B cell (primary cell): ENCODE measurements around the gene RFWD3. TPM values are rescaled to one million over a fixed set of nuclear protein-coding genes. Genes with fewer than 3 reads are reported as not detected.

ENCODE experiments used
- ATAC-seq: fragments of 200-7000 bp; cut with Tn5 transposase; one replicate; pipeline ENCODE4 v1.10.0; 2021; ENCODE audit warnings: low read depth, mild to moderate bottlenecking, moderate number of reproducible peaks, moderate library complexity
- CTCF ChIA-PET: fragments of 350-600 bp; sonication (Branson Sonifier 250); formaldehyde crosslinking; loops from one replicate; lab custom pipeline; 2021; ENCODE audit warnings: antibody characterized with exemption, inconsistent platforms; lab: Charles Lee
- POLR2A ChIA-PET: fragments of 350-600 bp; sonication (Branson Sonifier 250); formaldehyde crosslinking; loops from one replicate; lab custom pipeline; 2021; ENCODE audit warnings: antibody characterized with exemption; lab: Charles Lee
- DNase-seq: peaks from one replicate; pipeline ENCODE4 v3.0.0; 2013
- H2AFZ ChIP-seq: 2 replicates; pipeline ENCODE4 v1.6.1; 2012; ENCODE audit warnings: mild to moderate bottlenecking, low read depth, low read length; ENCODE audit not compliant: insufficient read depth, poor library complexity, severe bottlenecking
- H3K27ac ChIP-seq, 2 donors: 1 replicate in 1 of 2; 2 replicates in 1 of 2; pipeline ENCODE4 v1.5.1; 2012 to 2013; ENCODE audit warnings: low read length in 2 of 2, mild to moderate bottlenecking in 2 of 2, moderate library complexity in 1 of 2
- H3K27me3 ChIP-seq, 4 experiments: fragments of 200-600 bp in 1 of 4; sonication (generic) in 1 of 4; replicated peaks in 1 of 4; 1 replicate in 2 of 4; 2 replicates in 2 of 4; pipeline versions ENCODE4 v1.6.1 to v1.7.0; 2013 to 2016; ENCODE audit warnings: low read length in 3 of 4, mild to moderate bottlenecking in 2 of 4, mixed read lengths in 1 of 4, moderate library complexity in 1 of 4; ENCODE audit not compliant: insufficient read depth in 4 of 4, control insufficient read depth in 3 of 4; ENCODE audit errors: control extremely low read depth in 1 of 4
- H3K36me3 ChIP-seq, 2 experiments: replicated peaks in 1 of 2; 1 replicate in 1 of 2; 2 replicates in 1 of 2; pipeline versions ENCODE4 v1.6.1 to v1.7.1; 2013; ENCODE audit warnings: low read length in 1 of 2; ENCODE audit not compliant: insufficient read depth in 2 of 2, control insufficient read depth in 1 of 2; ENCODE audit errors: control extremely low read depth in 1 of 2, extremely low read depth in 1 of 2
- H3K4me1 ChIP-seq, 2 donors: fragments of 200-600 bp in 1 of 2; sonication (generic) in 1 of 2; 1 replicate in 1 of 2; 2 replicates in 1 of 2; pipeline versions ENCODE4 v1.5.1 to v1.6.1; 2013 to 2017; ENCODE audit warnings: low read length in 2 of 2; ENCODE audit not compliant: control insufficient read depth in 2 of 2, insufficient read depth in 2 of 2
- H3K4me2 ChIP-seq: replicated peaks from 2 replicates; pipeline ENCODE3; 2012; ENCODE audit warnings: mild to moderate bottlenecking, low read depth, low read length; ENCODE audit not compliant: poor library complexity, severe bottlenecking
- H3K4me3 ChIP-seq, 5 experiments: fragments of 200-600 bp in 1 of 5; sonication (generic) in 1 of 5; 1 replicate in 3 of 5; 2 replicates in 2 of 5; pipeline versions ENCODE4 v1.5.1 to v1.7.0; 2011 to 2016; ENCODE audit warnings: low read length in 4 of 5, mild to moderate bottlenecking in 4 of 5, low read depth in 2 of 5, control low read depth in 1 of 5, moderate library complexity in 1 of 5; ENCODE audit not compliant: insufficient read depth in 1 of 5; ENCODE audit errors: control extremely low read depth in 1 of 5, extremely low read depth in 1 of 5
- H3K79me2 ChIP-seq: fragments of 200-600 bp; sonication (generic); one replicate; pipeline ENCODE4 v1.6.0; 2016; ENCODE audit warnings: low read length; ENCODE audit not compliant: control insufficient read depth, insufficient read depth
- H3K9ac ChIP-seq: fragments of 200-600 bp; sonication (generic); 2 replicates; pipeline ENCODE4 v1.6.1; 2017; ENCODE audit warnings: mild to moderate bottlenecking, low read length, moderate library complexity
- H3K9me3 ChIP-seq, 3 donors: one replicate each; pipeline versions ENCODE4 v1.6.1 to v1.7.1; 2013; ENCODE audit warnings: low read length in 2 of 3; ENCODE audit not compliant: control insufficient read depth in 2 of 3, insufficient read depth in 1 of 3; ENCODE audit errors: control extremely low read depth in 1 of 3
- H4K20me1 ChIP-seq: 2 replicates; pipeline ENCODE4 v1.6.0; 2012; ENCODE audit warnings: mild to moderate bottlenecking, low read length; ENCODE audit not compliant: insufficient read depth, control insufficient read depth, poor library complexity, severe bottlenecking
- H3K27ac Mint-ChIP-seq: one replicate; pipeline ENCODE4 v1.8.0; 2021; ENCODE audit warnings: mixed read lengths
- H3K27me3 Mint-ChIP-seq: one replicate; pipeline ENCODE4 v1.8.0; 2021; ENCODE audit warnings: mixed read lengths
- H3K4me1 Mint-ChIP-seq: one replicate; pipeline ENCODE4 v1.8.0; 2021; ENCODE audit warnings: mixed read lengths
- H3K4me3 Mint-ChIP-seq: one replicate; pipeline ENCODE4 v1.8.0; 2021; ENCODE audit warnings: mixed read lengths
- H3K9me3 Mint-ChIP-seq: one replicate; pipeline ENCODE4 v1.8.0; 2022; ENCODE audit warnings: mixed read lengths; ENCODE audit not compliant: insufficient read depth
- CTCF ChIP-seq: fragments of 200-600 bp; IDR thresholded peaks from one replicate; pipeline ENCODE4 v1.8.0; 2022; ENCODE audit warnings: antibody characterized with exemption, mild to moderate bottlenecking
- EZH2 ChIP-seq: IDR thresholded peaks from 2 replicates; pipeline ENCODE4 v1.6.1; 2012; ENCODE audit warnings: borderline replicate concordance, low read depth, mild to moderate bottlenecking, moderate library complexity, low read length; ENCODE audit not compliant: insufficient read depth, poor library complexity, severe bottlenecking
- WGBS: methylation state at CpG from one replicate; pipeline ENCODE4 v1.1.5; 2013; ENCODE audit warnings: missing lambda C conversion rate; ENCODE audit not compliant: insufficient coverage; 5-methylcytosine and 5-hydroxymethylcytosine counted together
- intact Hi-C: fragments of 100-400 bp; cut with micrococcal nuclease; formaldehyde crosslinking; loops from one replicate; pipeline ENCODE4 v1.10.0; 2022
- polyA plus RNA-seq: library from polyadenylated mRNA; depleted of rRNA; stranded (reverse); fragments of >200 nt; gene quantifications from 2 replicates; pipeline ENCODE4 v1.2.3, GENCODE V29; 2012
- total RNA-seq, 2 donors: library from RNA; stranded (reverse); fragments of 120-200 nt in 1 of 2; gene quantifications; 1 replicate in 1 of 2; 2 replicates in 1 of 2; pipeline versions ENCODE4 v1.2.3 to v1.2.4, GENCODE V29; 2013 to 2022

Gene RFWD3
- total and polyA plus RNA-seq, 2 donors (not counting 1 experiment from before 2014, with no cell fraction given) = 19.7 to 63.3 TPM

DNA sequence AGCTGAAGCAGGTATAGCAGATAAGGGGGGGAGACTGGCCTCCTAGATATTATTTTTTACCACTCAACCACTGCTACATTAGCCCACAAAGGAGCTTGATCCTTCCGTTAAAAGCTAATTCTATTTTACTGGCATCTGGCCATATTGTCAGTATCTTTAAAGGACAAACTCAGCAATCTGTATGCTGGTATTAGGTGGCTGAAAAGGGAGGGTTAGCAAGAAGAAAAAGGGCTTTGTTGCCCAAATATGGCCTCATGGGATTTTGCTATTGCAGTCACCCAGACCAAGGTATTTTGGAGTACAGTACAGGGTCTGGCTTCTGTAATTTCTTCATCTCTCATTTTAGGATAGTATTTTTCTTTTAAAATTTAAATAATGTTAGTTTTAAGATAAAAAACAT lies 14.4 kb downstream of the RFWD3 start:
- no peak overlapping the region for H3K9ac ChIP-seq
- peaks cover 14 to 48% of the 10 kb centered on the region in 2 experiments for H3K36me3 ChIP-seq
- no CpG with 5 or more reads among the region's 1 CpG for WGBS
- H3K4me2 ChIP-seq = no peak overlapping the region
- ChIA-PET POLR2A (interaction anchor here (0.5 kb wide), 1 partner anchor 155 kb away, joined by 5 read pairs; no protein-coding TSS in a partner anchor), CTCF (interaction anchor here (0.9 to 2.2 kb wide), 13 partner anchors 8 to 344 kb away, joined by 3 to 8 read pairs (median 4); no protein-coding TSS in a partner anchor)
- Mint-ChIP-seq H3K4me1 (peaks cover 21% of the 10 kb centered on the region), H3K4me3 (no peak overlapping the region), H3K27ac (no peak overlapping the region), H3K9me3 (no peaks in the 10 kb centered on the region), H3K27me3 (no peaks in the 10 kb centered on the region)
- H4K20me1 ChIP-seq = peaks cover 33% of the 10 kb centered on the region
- intact Hi-C loops = no loop called here
- no peak overlapping the region for H3K4me3 ChIP-seq
- peaks cover 70% of the 10 kb centered on the region for H3K79me2 ChIP-seq
- no peaks in the 10 kb centered on the region for H3K4me1 ChIP-seq
- TF ChIP-seq EZH2 (no peak), CTCF (no peak)
- H3K27me3 ChIP-seq = no peaks in the 10 kb centered on the region
- no peak overlapping the region for H2AFZ ChIP-seq
- DNase-seq (no peak), ATAC-seq (no peak)
- no peak overlapping the region for H3K27ac ChIP-seq
- no peaks in the 10 kb centered on the region for H3K9me3 ChIP-seq

GRCh38 chr16:74651841-74652240 lies 14.8 kb downstream of the RFWD3 start:
- TF ChIP-seq EZH2 (no peak), CTCF (no peak)
- no peak overlapping the region for H3K4me3 ChIP-seq
- H3K4me2 ChIP-seq = no peak overlapping the region
- ATAC-seq (no peak), DNase-seq (no peak)
- intact Hi-C loops = no loop called here
- WGBS = 100% methylated on average over 1 of the region's 2 CpGs
- no peak overlapping the region for H3K9ac ChIP-seq
- Mint-ChIP-seq H3K27ac (no peak overlapping the region), H3K9me3 (no peaks in the 10 kb centered on the region), H3K4me1 (peaks cover 17% of the 10 kb centered on the region), H3K27me3 (no peaks in the 10 kb centered on the region), H3K4me3 (no peak overlapping the region)
- H3K79me2 ChIP-seq = peaks cover 66% of the 10 kb centered on the region
- H2AFZ ChIP-seq = no peak overlapping the region
- peaks cover 11 to 52% of the 10 kb centered on the region in 2 experiments for H3K36me3 ChIP-seq
- ChIA-PET CTCF (interaction anchor here (0.9 to 2.2 kb wide), 16 partner anchors 9 to 343 kb away, joined by 3 to 8 read pairs (median 4); partner anchors contain the start of gene RFWD3), POLR2A (no interaction called here)
- no peaks in the 10 kb centered on the region for H3K27me3 ChIP-seq
- H3K9me3 ChIP-seq = no peaks in the 10 kb centered on the region
- no peaks in the 10 kb centered on the region for H3K4me1 ChIP-seq
- H4K20me1 ChIP-seq = peaks cover 30% of the 10 kb centered on the region
- H3K27ac ChIP-seq = no peak overlapping the region
